HG02870 (cell line): ENCODE data around the gene GPR156.
"Not testable (repeated sequence)": the region's sequence is repeated elsewhere in the genome, so short reads cannot be mapped to it uniquely, and the experiment has no call there.

Experiments used
- ATAC-seq: cut with Tn5 transposase; IDR thresholded peaks from one replicate; pipeline ENCODE4 v1.9.1; 2021; ENCODE audit warnings: mild to moderate bottlenecking, moderate library complexity; ENCODE audit not compliant: unreplicated experiment

GPR156 gene

GRCh38 chr3:120163026-120163425 lies 122.0 kb downstream of the GPR156 start:
- ATAC-seq = no peak

- no peak for ATAC-seq
Observed at GRCh38 chr3:120162400-120162799, 122.6 kb downstream of the GPR156 start.

GRCh38 chr3:120161902-120162301 lies 123.1 kb downstream of the GPR156 start:
- no peak for ATAC-seq

GRCh38 chr3:120160050-120160449 lies 125.0 kb downstream of the GPR156 start:
- ATAC-seq = no peak

- ATAC-seq = no peak
Observed at GRCh38 chr3:120157681-120158080, 127.3 kb downstream of the GPR156 start.

GRCh38 chr3:120157113-120157512 lies 127.9 kb downstream of the GPR156 start:
- no peak for ATAC-seq

- ATAC-seq = no peak
Observed at GRCh38 chr3:120156699-120157098, 128.3 kb downstream of the GPR156 start.

- ATAC-seq = not testable (repeated sequence)
Observed at GRCh38 chr3:120155694-120156093, 129.3 kb downstream of the GPR156 start.

- ATAC-seq = no peak
Observed at GRCh38 chr3:120155108-120155507, 129.9 kb downstream of the GPR156 start.

GRCh38 chr3:120153294-120153693 lies 131.7 kb downstream of the GPR156 start:
- ATAC-seq = no peak

GRCh38 chr3:120151791-120152190 lies 133.2 kb downstream of the GPR156 start:
- no peak for ATAC-seq

GRCh38 chr3:120148187-120148949 lies 136.7 kb downstream of the GPR156 start:
- no peak for ATAC-seq

- ATAC-seq = no peak
Observed at GRCh38 chr3:120147072-120147871, 137.8 kb downstream of the GPR156 start.

GRCh38 chr3:120145542-120146285 lies 139.3 kb downstream of the GPR156 start:
- ATAC-seq = peak; percentile 58

- ATAC-seq = no peak
Observed at GRCh38 chr3:120144267-120144666, 140.8 kb downstream of the GPR156 start.

GRCh38 chr3:120143676-120144075 lies 141.3 kb downstream of the GPR156 start:
- no peak for ATAC-seq

- ATAC-seq = no peak
Observed at GRCh38 chr3:120142236-120142635, 142.8 kb downstream of the GPR156 start.

GRCh38 chr3:120140098-120140742 lies 144.8 kb downstream of the GPR156 start:
- no peak for ATAC-seq

GRCh38 chr3:120139140-120139539 lies 145.9 kb downstream of the GPR156 start:
- no peak for ATAC-seq

GRCh38 chr3:120137548-120137947 lies 147.5 kb downstream of the GPR156 start:
- no peak for ATAC-seq

- ATAC-seq = no peak
Observed at GRCh38 chr3:120130656-120131055, 154.4 kb downstream of the GPR156 start.
